HG03108 (cell line): Measurements from ENCODE around the gene NRP2.
A peak's percentile ranks its signal among the peaks of the same experiment; 100 is the strongest.

Experiments used
- ATAC-seq: cut with Tn5 transposase; IDR thresholded peaks from one replicate; pipeline ENCODE4 v1.9.1; 2021; ENCODE audit warnings: moderate library complexity; ENCODE audit not compliant: unreplicated experiment

NRP2 gene

GRCh38 chr2:205686783-205687640 lies 4.7 kb downstream of the NRP2 start:
- no peak for ATAC-seq

GRCh38 chr2:205687641-205687956 lies 5.3 kb downstream of the NRP2 start:
- no peak for ATAC-seq

- no peak for ATAC-seq
Measured at GRCh38 chr2:205688417-205689200, 6.3 kb downstream of the NRP2 start.

- ATAC-seq = no peak
Measured at GRCh38 chr2:205689820-205690219, 7.5 kb downstream of the NRP2 start.

GRCh38 chr2:205692104-205692503 lies 9.8 kb downstream of the NRP2 start:
- no peak for ATAC-seq

GRCh38 chr2:205694256-205694655 lies 12.0 kb downstream of the NRP2 start:
- ATAC-seq = no peak

- ATAC-seq = no peak
Measured at GRCh38 chr2:205695460-205695991, 13.2 kb downstream of the NRP2 start.

- ATAC-seq = no peak
Measured at GRCh38 chr2:205696331-205696926, 14.1 kb downstream of the NRP2 start.

- ATAC-seq = no peak
Measured at GRCh38 chr2:205696927-205697441, 14.7 kb downstream of the NRP2 start.

- ATAC-seq = no peak
Measured at GRCh38 chr2:205698286-205699268, 16.3 kb downstream of the NRP2 start.

GRCh38 chr2:205699515-205700289 lies 17.4 kb downstream of the NRP2 start:
- no peak for ATAC-seq

GRCh38 chr2:205700331-205701132 lies 18.2 kb downstream of the NRP2 start:
- peak; percentile 72 for ATAC-seq

- no peak for ATAC-seq
Measured at GRCh38 chr2:205701509-205701908, 19.2 kb downstream of the NRP2 start.

GRCh38 chr2:205702576-205702975 lies 20.3 kb downstream of the NRP2 start:
- no peak for ATAC-seq

- ATAC-seq = no peak
Measured at GRCh38 chr2:205703471-205704126, 21.3 kb downstream of the NRP2 start.

GRCh38 chr2:205704127-205704741 lies 21.9 kb downstream of the NRP2 start:
- ATAC-seq = no peak

GRCh38 chr2:205705511-205706349 lies 23.4 kb downstream of the NRP2 start:
- no peak for ATAC-seq
